ENCODE results near the gene BFAR.
"Not testable (repeated sequence)": the region's sequence is repeated elsewhere in the genome, so short reads cannot be mapped to it uniquely, and the experiment has no call there.

Gene BFAR

GRCh38 chr16:14667347-14668266 is 34.9 kb downstream of the BFAR start:
- no peak for DNase-seq (ENCODE audit: insufficient read length, low spot score)
- no peak for FAIRE-seq
- TF ChIP-seq TAF1 (IDR thresholded peaks at IDR 0.05; ENCODE audit: low read depth, low read length) (no peak), POLR2AphosphoS5 (IDR thresholded peaks at IDR 0.05; ENCODE audit: low read depth, low read length) (no peak), POU2F2 (IDR thresholded peaks at IDR 0.05; ENCODE audit: low read depth, low read length) (no peak), POLR2A (IDR thresholded peaks at IDR 0.05; ENCODE audit: low read depth, low read length) (no peak), SPI1 (IDR thresholded peaks at IDR 0.05; ENCODE audit: low read depth, low read length) (no peak), PAX5 (IDR thresholded peaks at IDR 0.05; ENCODE audit: insufficient read depth, low read length, severe bottlenecking) (no peak)

- FAIRE-seq (no peak), DNase-seq (ENCODE audit: insufficient read length, low spot score) (no peak)
- TF ChIP-seq PAX5 (IDR thresholded peaks at IDR 0.05; ENCODE audit: insufficient read depth, low read length, severe bottlenecking): no peak
- no peak for TF ChIP-seq POLR2A (IDR thresholded peaks at IDR 0.05; ENCODE audit: low read depth, low read length)
- TF ChIP-seq POU2F2 (IDR thresholded peaks at IDR 0.05; ENCODE audit: low read depth, low read length): no peak
Observed at GRCh38 chr16:14668556-14669223, 35.9 kb downstream of the BFAR start.

GRCh38 chr16:14669776-14670175 is 37.0 kb downstream of the BFAR start:
- FAIRE-seq (no peak), DNase-seq (ENCODE audit: insufficient read length, low spot score) (no peak)
- TF ChIP-seq PAX5 (IDR thresholded peaks at IDR 0.05; ENCODE audit: insufficient read depth, low read length, severe bottlenecking) (no peak), POLR2AphosphoS5 (IDR thresholded peaks at IDR 0.05; ENCODE audit: low read depth, low read length) (no peak), SPI1 (IDR thresholded peaks at IDR 0.05; ENCODE audit: low read depth, low read length) (no peak), POLR2A (IDR thresholded peaks at IDR 0.05; ENCODE audit: low read depth, low read length) (no peak), TAF1 (IDR thresholded peaks at IDR 0.05; ENCODE audit: low read depth, low read length) (no peak), POU2F2 (IDR thresholded peaks at IDR 0.05; ENCODE audit: low read depth, low read length) (no peak)

- TF ChIP-seq PAX5 (IDR thresholded peaks at IDR 0.05; ENCODE audit: insufficient read depth, low read length, severe bottlenecking): peak; percentile 79
- no peak for TF ChIP-seq TAF1 (IDR thresholded peaks at IDR 0.05; ENCODE audit: low read depth, low read length)
- peak; percentile 55 for TF ChIP-seq SPI1 (IDR thresholded peaks at IDR 0.05; ENCODE audit: low read depth, low read length)
- DNase-seq (ENCODE audit: insufficient read length, low spot score): peak; percentile 48
- FAIRE-seq: peak; percentile 81
Observed at GRCh38 chr16:14672403-14672971, 39.7 kb downstream of the BFAR start.

- no peak for FAIRE-seq
- TF ChIP-seq POU2F2 (IDR thresholded peaks at IDR 0.05; ENCODE audit: low read depth, low read length): no peak
- no peak for TF ChIP-seq TAF1 (IDR thresholded peaks at IDR 0.05; ENCODE audit: low read depth, low read length)
- TF ChIP-seq SPI1 (IDR thresholded peaks at IDR 0.05; ENCODE audit: low read depth, low read length): no peak
- no peak for TF ChIP-seq PAX5 (IDR thresholded peaks at IDR 0.05; ENCODE audit: insufficient read depth, low read length, severe bottlenecking)
- TF ChIP-seq POLR2AphosphoS5 (IDR thresholded peaks at IDR 0.05; ENCODE audit: low read depth, low read length): no peak
- TF ChIP-seq POLR2A (IDR thresholded peaks at IDR 0.05; ENCODE audit: low read depth, low read length): no peak
- DNase-seq (ENCODE audit: insufficient read length, low spot score): no peak
Observed at GRCh38 chr16:14676633-14677032, 43.9 kb downstream of the BFAR start.

- TF ChIP-seq POU2F2 (IDR thresholded peaks at IDR 0.05; ENCODE audit: low read depth, low read length) (no peak), SPI1 (IDR thresholded peaks at IDR 0.05; ENCODE audit: low read depth, low read length) (no peak), TAF1 (IDR thresholded peaks at IDR 0.05; ENCODE audit: low read depth, low read length) (no peak), POLR2AphosphoS5 (IDR thresholded peaks at IDR 0.05; ENCODE audit: low read depth, low read length) (no peak), PAX5 (IDR thresholded peaks at IDR 0.05; ENCODE audit: insufficient read depth, low read length, severe bottlenecking) (no peak), POLR2A (IDR thresholded peaks at IDR 0.05; ENCODE audit: low read depth, low read length) (no peak)
- FAIRE-seq: no peak
- no peak for DNase-seq (ENCODE audit: insufficient read length, low spot score)
Observed at GRCh38 chr16:14677627-14678026, 44.9 kb downstream of the BFAR start.

GRCh38 chr16:14678748-14679497 is 46.2 kb downstream of the BFAR start:
- FAIRE-seq (no peak), DNase-seq (ENCODE audit: insufficient read length, low spot score) (no peak)
- TF ChIP-seq SPI1 (IDR thresholded peaks at IDR 0.05; ENCODE audit: low read depth, low read length): no peak
- no peak for TF ChIP-seq TAF1 (IDR thresholded peaks at IDR 0.05; ENCODE audit: low read depth, low read length)
- no peak for TF ChIP-seq POU2F2 (IDR thresholded peaks at IDR 0.05; ENCODE audit: low read depth, low read length)
- no peak for TF ChIP-seq PAX5 (IDR thresholded peaks at IDR 0.05; ENCODE audit: insufficient read depth, low read length, severe bottlenecking)
- TF ChIP-seq POLR2A (IDR thresholded peaks at IDR 0.05; ENCODE audit: low read depth, low read length): no peak
- no peak for TF ChIP-seq POLR2AphosphoS5 (IDR thresholded peaks at IDR 0.05; ENCODE audit: low read depth, low read length)

- FAIRE-seq; DNase-seq (ENCODE audit: insufficient read length, low spot score): not testable (repeated sequence)
Observed at GRCh38 chr16:14680396-14680795, 47.6 kb downstream of the BFAR start.

- TF ChIP-seq POLR2A (IDR thresholded peaks at IDR 0.05; ENCODE audit: low read depth, low read length): no peak
- TF ChIP-seq POLR2AphosphoS5 (IDR thresholded peaks at IDR 0.05; ENCODE audit: low read depth, low read length): no peak
- no peak for TF ChIP-seq POU2F2 (IDR thresholded peaks at IDR 0.05; ENCODE audit: low read depth, low read length)
- TF ChIP-seq PAX5 (IDR thresholded peaks at IDR 0.05; ENCODE audit: insufficient read depth, low read length, severe bottlenecking): no peak
- DNase-seq (ENCODE audit: insufficient read length, low spot score) (no peak), FAIRE-seq (no peak)
Observed at GRCh38 chr16:14681115-14681514, 48.4 kb downstream of the BFAR start.
